HepG2 (cell line): ENCODE data around the gene OSM. TPM values are rescaled to one million over a fixed set of nuclear protein-coding genes. Genes with fewer than 3 reads are reported as not detected.

Experiments used
- ATAC-seq: fragments of 200-7000 bp; cut with Tn5 transposase; 3 replicates; pipeline ENCODE4 v1.9.1; 2020; ENCODE audit warnings: mild to moderate bottlenecking, moderate library complexity
- BruUV-seq: library from RNA; stranded (reverse); fragments of 400-500 nt; replicated peaks from 2 replicates; lab custom pipeline; 2021; lab: Mats Ljungman, UMichigan
- CTCF ChIA-PET: fragments of 300-600 bp; formaldehyde crosslinking; extraction: SDS; loops from one replicate; lab custom pipeline; 2021; ENCODE audit warnings: low total read pairs, inconsistent platforms, low intra/inter-chr PET ratio; lab: Yijun Ruan, JAX
- POLR2A ChIA-PET: fragments of 350-600 bp; sonication (Branson Sonifier 250); formaldehyde crosslinking; loops from one replicate; lab custom pipeline; 2020; ENCODE audit warnings: antibody characterized with exemption, inconsistent platforms; lab: Yijun Ruan, JAX
- DNase-seq: peaks from one replicate; pipeline ENCODE4 v3.0.0-alpha.2; 2015; ENCODE audit warnings: low spot score
- FAIRE-seq: peaks from 3 replicates; lab custom pipeline; 2011; peaks lifted over from hg19 to GRCh38; lab: Jason Lieb, UNC
- H2AFZ ChIP-seq: one replicate; pipeline ENCODE4 v1.6.1; 2011; ENCODE audit warnings: low read length, inconsistent platforms
- H3K27ac ChIP-seq: fragments of 300-600 bp; 3 replicates; pipeline ENCODE4 v1.8.0; 2011; ENCODE audit warnings: mixed run types, mild to moderate bottlenecking, mixed read lengths, low read length, inconsistent platforms; ENCODE audit not compliant: insufficient read depth; ENCODE audit errors: extremely low read length
- H3K27me3 ChIP-seq, 2 experiments: fragments of 200-600 bp in 1 of 2; 2 replicates in 1 of 2; 3 replicates in 1 of 2; pipeline versions ENCODE4 v1.6.0 to v1.8.0; 2011; ENCODE audit warnings: low read length in 2 of 2, mild to moderate bottlenecking in 2 of 2, moderate library complexity in 2 of 2, inconsistent platforms in 1 of 2; ENCODE audit not compliant: insufficient read depth in 2 of 2, control insufficient read depth in 1 of 2
- H3K36me3 ChIP-seq, 2 experiments: fragments of 200-600 bp in 1 of 2; replicated peaks in 1 of 2; 2 replicates in 1 of 2; 3 replicates in 1 of 2; pipeline versions ENCODE4 v1.5.1 to v1.8.0; 2011; ENCODE audit warnings: low read length in 2 of 2, inconsistent platforms in 1 of 2; ENCODE audit not compliant: insufficient read depth in 2 of 2, control insufficient read depth in 1 of 2
- H3K4me1 ChIP-seq: 2 replicates; pipeline ENCODE4 v1.5.1; 2012; ENCODE audit warnings: low read length, inconsistent platforms; ENCODE audit not compliant: insufficient read depth
- H3K4me2 ChIP-seq: 2 replicates; pipeline ENCODE4 v1.6.0; 2011; ENCODE audit warnings: low read depth, low read length, inconsistent platforms
- H3K4me3 ChIP-seq, 3 experiments: fragments of 200-600 bp in 1 of 3; sonication (generic), shearing (Covaris generic) in 1 of 3; replicated peaks in 1 of 3; 2 replicates each; pipeline ENCODE4 v1.5.1; 2011 to 2016; ENCODE audit warnings: low read length in 3 of 3, inconsistent platforms in 2 of 3, low read depth in 2 of 3, mild to moderate bottlenecking in 2 of 3, control low read depth in 1 of 3, mixed read lengths in 1 of 3; ENCODE audit not compliant: insufficient read depth in 1 of 3
- H3K79me2 ChIP-seq: one replicate; pipeline ENCODE4 v1.6.1; 2011; ENCODE audit warnings: low read length, inconsistent platforms; ENCODE audit not compliant: insufficient read depth
- H3K9ac ChIP-seq: 2 replicates; pipeline ENCODE4 v1.6.0; 2011; ENCODE audit warnings: mild to moderate bottlenecking, low read depth, low read length, inconsistent platforms; ENCODE audit not compliant: insufficient read depth
- H3K9me3 ChIP-seq: 2 replicates; pipeline ENCODE4 v1.5.1; 2012; ENCODE audit warnings: mild to moderate bottlenecking, low read length
- H4K20me1 ChIP-seq: 2 replicates; pipeline ENCODE4 v1.6.0; 2011; ENCODE audit warnings: inconsistent platforms, mild to moderate bottlenecking, low read length, moderate library complexity; ENCODE audit not compliant: insufficient read depth
- GTF3A ChIP-seq: sonication (generic); formaldehyde crosslinking; conservative IDR thresholded peaks from 2 replicates; pipeline ENCODE4 v1.4.0; 2020; ENCODE audit warnings: mild to moderate bottlenecking, missing genetic modification reagents
- HNF4A ChIP-seq: sonication (generic); formaldehyde crosslinking; IDR thresholded peaks from 2 replicates; pipeline ENCODE4 v1.4.0; 2020; ENCODE audit warnings: missing genetic modification reagents
- HNRNPH1 ChIP-seq: fragments of 200-400 bp; formaldehyde crosslinking; optimal IDR thresholded peaks from 2 replicates; pipeline ENCODE3; 2017; ENCODE audit warnings: mild to moderate bottlenecking, low read depth, low read length
- KDM5B ChIP-seq: sonication (generic); formaldehyde crosslinking; IDR thresholded peaks from 2 replicates; pipeline ENCODE4 v1.4.0; 2020; ENCODE audit warnings: missing genetic modification reagents, mild to moderate bottlenecking, borderline replicate concordance
- MATR3 ChIP-seq: sonication (generic); formaldehyde crosslinking; IDR thresholded peaks from 2 replicates; pipeline ENCODE4 v1.4.0; 2020; ENCODE audit warnings: missing genetic modification reagents
- MEF2D ChIP-seq: sonication (generic); formaldehyde crosslinking; IDR thresholded peaks from 2 replicates; pipeline ENCODE4 v1.5.1; 2020; ENCODE audit warnings: mild to moderate bottlenecking, missing genetic modification reagents
- NR2C2 ChIP-seq: sonication (generic); formaldehyde crosslinking; IDR thresholded peaks from 2 replicates; pipeline ENCODE4 v1.4.0; 2020; ENCODE audit warnings: missing genetic modification reagents, mild to moderate bottlenecking, moderate library complexity, borderline replicate concordance
- RBFOX2 ChIP-seq: fragments of 200-400 bp; formaldehyde crosslinking; IDR thresholded peaks from 2 replicates; pipeline ENCODE4 v1.6.1; 2017; ENCODE audit warnings: low read depth, mild to moderate bottlenecking, low read length
- SYNCRIP ChIP-seq: fragments of 200-400 bp; formaldehyde crosslinking; IDR thresholded peaks from 2 replicates; pipeline ENCODE4 v1.6.1; 2018; ENCODE audit warnings: mild to moderate bottlenecking, low read depth, low read length; ENCODE audit not compliant: insufficient read depth
- TOPORS ChIP-seq: sonication (generic); formaldehyde crosslinking; IDR thresholded peaks from 2 replicates; pipeline ENCODE4 v1.8.0; 2023; ENCODE audit warnings: mild to moderate bottlenecking, missing genetic modification reagents
- ZBTB7B ChIP-seq: sonication (generic); formaldehyde crosslinking; IDR thresholded peaks from 2 replicates; pipeline ENCODE4 v1.4.0; 2020; ENCODE audit warnings: missing genetic modification reagents
- ZFYVE20 ChIP-seq: sonication (generic); formaldehyde crosslinking; IDR thresholded peaks from 2 replicates; pipeline ENCODE4 v1.8.0; 2023; ENCODE audit warnings: low read depth, mild to moderate bottlenecking, moderate library complexity, missing genetic modification reagents, borderline replicate concordance
- ZNF75D ChIP-seq: sonication (generic); formaldehyde crosslinking; IDR thresholded peaks from 2 replicates; pipeline ENCODE4 v1.8.1; 2023; ENCODE audit warnings: missing genetic modification reagents, mild to moderate bottlenecking, borderline replicate concordance
- WGBS: methylation state at CpG from one replicate; pipeline ENCODE4 v1.1.6; 2017; ENCODE audit warnings: low lambda C conversion rate; 5-methylcytosine and 5-hydroxymethylcytosine counted together
- in situ Hi-C: cut with HindIII; loops from 2 replicates; pipeline ENCODE4 v1.10.0; 2017; ENCODE audit warnings: low pct_unique_long_range_greater_than_20kb; ENCODE audit not compliant: extremely low pct_ligation_motif_present
- intact Hi-C: fragments of 100-400 bp; cut with micrococcal nuclease; formaldehyde crosslinking; loops from one replicate; pipeline ENCODE4 v1.10.0; 2022; ENCODE audit not compliant: unreplicated experiment
- polyA plus RNA-seq, 8 experiments: library from polyadenylated mRNA; depleted of rRNA in 3 of 8; stranded (reverse) in 7 of 8; unstranded in 1 of 8; fragments of >200 nt; fragmentation: Illumina TruSeq in 4 of 8; extraction: Trizol in 4 of 8; gene quantifications; 2 replicates each; pipeline versions ENCODE4 v1.2.1 to v1.2.3, GENCODE V29; 2011 to 2016; ENCODE audit warnings: low read depth in 4 of 8, missing spikeins in 1 of 8, mixed read lengths in 1 of 8; ENCODE audit not compliant: insufficient read depth in 1 of 8
- total RNA-seq, 5 experiments: library from RNA; depleted of rRNA; stranded (reverse); fragments of >200 nt; fragmentation: Illumina TruSeq; extraction: Trizol; gene quantifications; 2 replicates each; pipeline ENCODE4 v1.2.3, GENCODE V29; 2016; ENCODE audit warnings: low read depth in 1 of 5
- TF ChIP-seq, protein P1 (sequence below): sonication (generic); formaldehyde crosslinking; conservative IDR thresholded peaks from 2 replicates; pipeline ENCODE4 v1.4.0; 2020; ENCODE audit warnings: missing genetic modification reagents
- TF ChIP-seq, protein P2 (sequence below): sonication (generic); formaldehyde crosslinking; IDR thresholded peaks from 2 replicates; pipeline ENCODE4 v1.4.0; 2020; ENCODE audit warnings: missing genetic modification reagents

The OSM gene
- total and polyA plus RNA-seq, 2 of the 13 experiments (the other 11 are each of a cell fraction or from before 2014, with no cell fraction given), result not detected

DNA sequence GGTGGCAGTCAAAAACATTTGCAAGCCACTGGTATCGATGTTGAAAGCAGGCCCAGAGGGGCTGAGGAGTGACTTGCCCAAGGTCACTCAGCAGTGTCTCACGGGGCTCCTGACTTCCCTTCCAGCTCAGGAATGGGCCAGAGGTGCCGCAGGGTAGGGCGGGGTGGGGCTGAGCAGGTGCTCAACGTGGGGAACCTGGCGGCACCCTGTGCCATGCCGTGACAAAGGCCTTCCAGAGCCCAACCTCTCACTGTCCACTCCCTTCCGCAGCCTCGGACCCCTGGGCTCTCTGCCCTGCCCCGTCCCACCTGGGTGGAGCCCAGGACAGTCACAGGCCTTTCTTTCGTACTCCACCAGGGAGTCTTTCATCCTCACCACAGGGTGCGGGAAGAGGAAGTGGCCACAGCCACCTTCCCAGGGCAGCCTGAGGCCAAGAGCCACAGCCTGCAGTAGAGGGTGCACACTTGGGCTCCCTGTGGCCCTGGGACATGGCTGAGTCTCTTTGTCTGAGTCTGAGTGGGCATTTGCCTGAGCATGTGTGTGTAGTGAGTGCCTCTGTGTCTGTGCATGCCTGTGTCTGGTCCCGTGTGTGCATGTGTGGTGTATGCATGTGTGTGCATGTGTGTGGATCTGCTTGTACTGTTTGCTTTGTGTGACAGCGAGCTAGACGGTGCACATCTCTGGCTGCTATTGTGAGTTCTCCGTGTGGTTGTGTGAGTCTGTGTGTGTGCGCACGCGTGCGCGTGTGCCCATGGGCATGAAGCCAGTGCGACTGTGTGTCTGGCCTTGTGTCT lies 14.0 kb downstream of the OSM start:
- POLR2A ChIA-PET, result no interaction called here
- H3K4me2 ChIP-seq, result no peak overlapping the region
- DNase-seq, result no peak
- TF ChIP-seq ZBTB7B (CRISPR knock-in tag) (no peak), ZNF75D (no peak), RBFOX2 (0 out of 2 replicates have a peak, but pooled peaks have one; percentile 19)
- TF ChIP-seq, all 625 proteins: peak for 1
- CTCF ChIA-PET, result no interaction called here
- no peak overlapping the region for H3K9ac ChIP-seq
- H4K20me1 ChIP-seq, result no peaks in the 10 kb centered on the region
- H3K79me2 ChIP-seq, result no peaks in the 10 kb centered on the region
- peaks cover 0 to 4% of the 10 kb centered on the region in 2 experiments; a peak in 1 of 5 replicates for H3K27me3 ChIP-seq
- H3K9me3 ChIP-seq, result no peaks in the 10 kb centered on the region
- no peak for ATAC-seq
- no peak overlapping the region for H2AFZ ChIP-seq
- H3K36me3 ChIP-seq, result no peaks in the 10 kb centered on the region
- in situ Hi-C loops (no loop called here), intact Hi-C loops (no loop called here)
- 86% methylated on average over 11 of the region's 22 CpGs for WGBS
- H3K4me3 ChIP-seq, result no peak overlapping the region
- no peak for FAIRE-seq
- no peak overlapping the region for H3K27ac ChIP-seq
- BruUV-seq, result no TSS peak
- H3K4me1 ChIP-seq, result peaks cover 67% of the 10 kb centered on the region

DNA sequence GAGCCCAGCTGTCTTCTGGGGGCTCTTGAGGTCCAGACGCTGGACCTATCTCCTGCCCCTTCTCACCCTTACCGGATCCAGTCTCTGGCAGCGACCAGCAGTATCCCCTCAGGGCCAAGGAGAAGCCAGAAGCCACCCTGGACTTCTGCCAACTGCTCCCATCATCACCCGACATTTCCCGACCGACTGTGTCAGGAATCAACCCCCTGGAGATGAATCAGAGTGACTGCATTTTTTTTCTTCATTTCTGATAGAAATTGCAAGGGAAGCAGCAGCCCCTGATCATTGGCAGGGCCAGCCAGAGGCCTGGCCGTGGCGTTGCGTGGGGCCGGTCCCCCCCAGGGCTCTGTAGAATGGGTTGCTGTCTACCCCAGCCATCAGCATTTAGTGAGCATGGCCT lies 14.9 kb downstream of the OSM start:
- Histone ChIP-seq H4K20me1 (no peaks in the 10 kb centered on the region), H3K27ac (no peak overlapping the region), H3K79me2 (no peaks in the 10 kb centered on the region), H3K27me3 (no peaks in the 10 kb centered on the region), H3K4me2 (no peak overlapping the region), H2AFZ (no peak overlapping the region), H3K4me3 (no peak overlapping the region), H3K36me3 (no peaks in the 10 kb centered on the region), H3K9me3 (no peaks in the 10 kb centered on the region), H3K4me1 (peaks cover 67% of the 10 kb centered on the region), H3K9ac (no peak overlapping the region)
- CTCF ChIA-PET, result no interaction called here
- no peak for DNase-seq
- BruUV-seq, result no TSS peak
- POLR2A ChIA-PET, result interaction anchor here (1.4 kb wide), 1 partner anchor 39 kb away, joined by 3 read pairs; no protein-coding TSS in a partner anchor
- ATAC-seq, result no peak
- in situ Hi-C loops, result no loop called here
- intact Hi-C loops, result no loop called here
- 75% methylated on average over 8 of the region's 10 CpGs for WGBS
- FAIRE-seq, result no peak
- TF ChIP-seq, protein P1, sequence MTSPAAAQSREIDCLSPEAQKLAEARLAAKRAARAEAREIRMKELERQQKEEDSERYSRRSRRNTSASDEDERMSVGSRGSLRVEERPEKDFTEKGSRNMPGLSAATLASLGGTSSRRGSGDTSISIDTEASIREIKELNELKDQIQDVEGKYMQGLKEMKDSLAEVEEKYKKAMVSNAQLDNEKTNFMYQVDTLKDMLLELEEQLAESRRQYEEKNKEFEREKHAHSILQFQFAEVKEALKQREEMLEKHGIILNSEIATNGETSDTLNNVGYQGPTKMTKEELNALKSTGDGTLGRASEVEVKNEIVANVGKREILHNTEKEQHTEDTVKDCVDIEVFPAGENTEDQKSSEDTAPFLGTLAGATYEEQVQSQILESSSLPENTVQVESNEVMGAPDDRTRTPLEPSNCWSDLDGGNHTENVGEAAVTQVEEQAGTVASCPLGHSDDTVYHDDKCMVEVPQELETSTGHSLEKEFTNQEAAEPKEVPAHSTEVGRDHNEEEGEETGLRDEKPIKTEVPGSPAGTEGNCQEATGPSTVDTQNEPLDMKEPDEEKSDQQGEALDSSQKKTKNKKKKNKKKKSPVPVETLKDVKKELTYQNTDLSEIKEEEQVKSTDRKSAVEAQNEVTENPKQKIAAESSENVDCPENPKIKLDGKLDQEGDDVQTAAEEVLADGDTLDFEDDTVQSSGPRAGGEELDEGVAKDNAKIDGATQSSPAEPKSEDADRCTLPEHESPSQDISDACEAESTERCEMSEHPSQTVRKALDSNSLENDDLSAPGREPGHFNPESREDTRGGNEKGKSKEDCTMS (CRISPR knock-in tag), result no peak
- TF ChIP-seq KDM5B (no peak), HNRNPH1 (no peak), TOPORS (CRISPR knock-in tag) (no peak), ZFYVE20 (no peak), HNF4A (no peak), SYNCRIP (no peak), MEF2D (CRISPR knock-in tag) (no peak), NR2C2 (CRISPR knock-in tag) (no peak), MATR3 (CRISPR knock-in tag) (no peak), GTF3A (CRISPR knock-in tag) (no peak)
- TF ChIP-seq, protein P2, sequence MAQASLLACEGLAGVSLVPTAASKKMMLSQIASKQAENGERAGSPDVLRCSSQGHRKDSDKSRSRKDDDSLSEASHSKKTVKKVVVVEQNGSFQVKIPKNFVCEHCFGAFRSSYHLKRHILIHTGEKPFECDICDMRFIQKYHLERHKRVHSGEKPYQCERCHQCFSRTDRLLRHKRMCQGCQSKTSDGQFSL (CRISPR knock-in tag), result no peak
